Stomach (tissue), 9 donors: Measurements from ENCODE around the gene PLEKHA6. TPM values are rescaled to one million over a fixed set of nuclear protein-coding genes. Genes with fewer than 3 reads are reported as not detected.
"Not testable (repeated sequence)": the region's sequence is repeated elsewhere in the genome, so short reads cannot be mapped to it uniquely, and the experiment has no call there.

Experiments
- DNase-seq, 2 donors: peaks; one replicate each; pipeline versions ENCODE4 v3.0.0 to v3.0.0-alpha.2; 2013 to 2019
- H3K27ac ChIP-seq, 5 donors: fragments of 200-600 bp in 4 of 5; sonication (generic) in 4 of 5; one replicate each; pipeline ENCODE4 v1.5.1; 2013 to 2019; ENCODE audit warnings: mild to moderate bottlenecking in 1 of 5, moderate library complexity in 1 of 5
- H3K27me3 ChIP-seq, 3 donors: fragments of 200-600 bp; sonication (generic); one replicate each; pipeline ENCODE4 v1.5.1; 2017 to 2019; ENCODE audit warnings: mixed run types in 1 of 3
- H3K36me3 ChIP-seq, 4 donors: fragments of 200-600 bp; sonication (generic); 1 replicate in 3 of 4; 2 replicates in 1 of 4; pipeline ENCODE4 v1.5.1; 2016 to 2019
- H3K4me1 ChIP-seq, 4 donors: fragments of 200-600 bp; sonication (generic); one replicate each; pipeline ENCODE4 v1.5.1; 2016 to 2019
- H3K4me3 ChIP-seq, 4 donors: fragments of 200-600 bp; sonication (generic) in 3 of 4; one replicate each; pipeline ENCODE4 v1.5.1; 2016 to 2019; ENCODE audit warnings: mild to moderate bottlenecking in 1 of 4
- H3K9me3 ChIP-seq, 4 donors: fragments of 200-600 bp; sonication (generic); one replicate each; pipeline ENCODE4 v1.5.1; 2016 to 2019
- EP300 ChIP-seq: sonication (generic); formaldehyde crosslinking; IDR thresholded peaks from one replicate; pipeline ENCODE4 v1.6.1; 2017; ENCODE audit warnings: antibody characterized with exemption
- POLR2A ChIP-seq, 4 donors: fragments of 450-650 bp; IDR thresholded peaks; one replicate each; pipeline ENCODE4 v1.6.1; 2016; ENCODE audit warnings: antibody characterized with exemption in 4 of 4, control low read depth in 2 of 4, mild to moderate bottlenecking in 1 of 4, moderate library complexity in 1 of 4
- POLR2AphosphoS5 ChIP-seq, 3 donors: sonication (generic); formaldehyde crosslinking; IDR thresholded peaks; one replicate each; pipeline ENCODE4 v1.6.1; 2016; ENCODE audit warnings: antibody characterized with exemption in 3 of 3
- WGBS, 5 donors: extraction: QIAGEN DNeasy Blood & Tissue Kit in 3 of 5; methylation state at CpG; one replicate each; pipeline versions ENCODE4 v1.1.5 to v1.1.7; 2013 to 2018; 5-methylcytosine and 5-hydroxymethylcytosine counted together
- intact Hi-C: fragments of 100-400 bp; cut with DNase I; formaldehyde crosslinking; loops from one replicate; pipeline ENCODE4 v1.15.1; 2023; ENCODE audit warnings: low total_unique reads
- polyA plus RNA-seq, 3 donors: library from polyadenylated mRNA; stranded (reverse); fragments of 200-250 nt; gene quantifications; one replicate each; pipeline ENCODE4 v1.2.3, GENCODE V29; 2013
- total RNA-seq, 5 donors: library from RNA; depleted of rRNA; stranded (reverse); fragments of >200 nt; gene quantifications; one replicate each; pipeline versions ENCODE4 v1.1.0 to v1.2.3, GENCODE V29; 2014 to 2016
- TF ChIP-seq, protein P1 (sequence below), 7 experiments: fragments of 450-650 bp in 4 of 7; fragments of 200-600 bp in 3 of 7; sonication (generic) in 3 of 7; IDR thresholded peaks; one replicate each; pipeline ENCODE4 v1.5.1; 2016 to 2019; ENCODE audit warnings: antibody characterized with exemption in 7 of 7, control low read depth in 2 of 7, mild to moderate bottlenecking in 1 of 7
- donor health status: healthy with polysubstance abuse.
- donor health status: Bipolar disorder and iron deficiency.
- donor health status: healthy.

PLEKHA6 gene
- total and polyA plus RNA-seq, 8 donors, result 6.4 to 97.9 (median 34.8) TPM

GRCh38 chr1:204335085-204335484, 24.6 kb downstream of the PLEKHA6 start:
- intact Hi-C loops, result no loop called here
- Histone ChIP-seq H3K27ac (peak overlapping the region in 2 of 5 donors; percentile 6 to 9), H3K27me3 (no peaks in the 10 kb centered on the region), H3K36me3 (no peaks in the 10 kb centered on the region), H3K4me3 (no peak overlapping the region), H3K4me1 (peaks cover 9 to 55% (median 39%) of the 10 kb centered on the region in 4 donors), H3K9me3 (no peaks in the 10 kb centered on the region)
- TF ChIP-seq POLR2A (IDR thresholded peaks at IDR 0.05), result no peak
- no peak for TF ChIP-seq POLR2AphosphoS5 (IDR thresholded peaks at IDR 0.05)
- TF ChIP-seq EP300, result no peak
- TF ChIP-seq, protein P1, sequence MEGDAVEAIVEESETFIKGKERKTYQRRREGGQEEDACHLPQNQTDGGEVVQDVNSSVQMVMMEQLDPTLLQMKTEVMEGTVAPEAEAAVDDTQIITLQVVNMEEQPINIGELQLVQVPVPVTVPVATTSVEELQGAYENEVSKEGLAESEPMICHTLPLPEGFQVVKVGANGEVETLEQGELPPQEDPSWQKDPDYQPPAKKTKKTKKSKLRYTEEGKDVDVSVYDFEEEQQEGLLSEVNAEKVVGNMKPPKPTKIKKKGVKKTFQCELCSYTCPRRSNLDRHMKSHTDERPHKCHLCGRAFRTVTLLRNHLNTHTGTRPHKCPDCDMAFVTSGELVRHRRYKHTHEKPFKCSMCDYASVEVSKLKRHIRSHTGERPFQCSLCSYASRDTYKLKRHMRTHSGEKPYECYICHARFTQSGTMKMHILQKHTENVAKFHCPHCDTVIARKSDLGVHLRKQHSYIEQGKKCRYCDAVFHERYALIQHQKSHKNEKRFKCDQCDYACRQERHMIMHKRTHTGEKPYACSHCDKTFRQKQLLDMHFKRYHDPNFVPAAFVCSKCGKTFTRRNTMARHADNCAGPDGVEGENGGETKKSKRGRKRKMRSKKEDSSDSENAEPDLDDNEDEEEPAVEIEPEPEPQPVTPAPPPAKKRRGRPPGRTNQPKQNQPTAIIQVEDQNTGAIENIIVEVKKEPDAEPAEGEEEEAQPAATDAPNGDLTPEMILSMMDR (IDR thresholded peaks at IDR 0.05), result no peak
- peak in 1 of 2 donors; percentile 76 for DNase-seq
- 75 to 96% (median 83%) methylated on average over 1 of the region's 1 CpG for WGBS, 5 donors

DNA sequence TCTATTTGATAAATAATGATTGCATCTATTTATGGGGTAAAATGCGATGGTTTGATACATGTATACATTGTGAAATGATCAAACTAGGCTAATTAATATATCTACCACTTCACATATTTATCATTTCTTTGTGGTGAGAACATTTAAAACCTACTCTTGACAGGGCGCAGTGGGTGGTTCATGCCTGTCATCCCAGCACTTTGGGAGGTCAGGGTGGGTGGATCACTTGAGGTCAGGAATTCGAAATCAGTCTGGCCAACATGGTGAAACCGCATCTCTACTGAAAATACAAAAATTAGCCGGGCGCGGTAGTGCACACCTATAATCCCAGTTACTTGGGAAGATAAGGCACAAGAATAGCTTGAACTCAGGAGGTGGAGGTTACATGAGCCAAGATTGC, 25.3 kb downstream of the PLEKHA6 start:
- no peak overlapping the region for H3K27ac ChIP-seq
- TF ChIP-seq POLR2A (IDR thresholded peaks at IDR 0.05) (no peak), EP300 (no peak), POLR2AphosphoS5 (IDR thresholded peaks at IDR 0.05) (no peak)
- TF ChIP-seq, protein P1 (IDR thresholded peaks at IDR 0.05), result no peak
- H3K4me1 ChIP-seq, result peaks cover 9 to 52% (median 39%) of the 10 kb centered on the region in 4 donors

DNA sequence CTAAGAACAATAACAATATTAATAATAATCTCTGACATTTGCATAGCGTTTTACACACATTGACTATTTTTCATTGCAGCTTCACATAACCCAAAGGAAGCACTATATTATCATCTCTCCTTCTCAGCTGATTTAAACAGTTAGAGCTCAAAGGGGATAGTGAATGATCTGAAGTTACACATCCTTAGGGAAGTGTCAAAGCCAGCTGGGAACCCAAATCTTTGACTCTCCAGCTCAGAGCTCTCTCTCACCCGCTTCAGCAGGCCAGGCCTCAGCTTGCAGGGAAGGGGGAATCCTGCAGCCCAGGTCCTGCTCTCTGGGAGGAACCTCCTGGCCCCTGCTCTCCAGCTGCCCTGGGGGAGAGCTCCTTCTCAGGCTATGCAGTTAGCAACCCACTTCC, 26.3 kb downstream of the PLEKHA6 start:
- TF ChIP-seq POLR2AphosphoS5 (IDR thresholded peaks at IDR 0.05), result no peak
- TF ChIP-seq EP300, result no peak
- TF ChIP-seq, protein P1 (IDR thresholded peaks at IDR 0.05), result no peak
- no peak for TF ChIP-seq POLR2A (IDR thresholded peaks at IDR 0.05)
- Histone ChIP-seq H3K27me3 (no peaks in the 10 kb centered on the region), H3K4me3 (no peak overlapping the region), H3K9me3 (no peaks in the 10 kb centered on the region), H3K36me3 (no peaks in the 10 kb centered on the region), H3K4me1 (peaks cover 9 to 50% (median 38%) of the 10 kb centered on the region in 4 donors), H3K27ac (peak overlapping the region in 3 of 5 donors; percentile 84 to 87 (median 85))
- intact Hi-C loops, result no loop called here
- DNase-seq, result no peak
- 71 to 82% (median 73%) methylated on average over 2 of the region's 2 CpGs for WGBS, 5 donors

More for the DNA sequence above, 25.3 kb downstream of the PLEKHA6 start:
- Histone ChIP-seq H3K9me3 (no peaks in the 10 kb centered on the region), H3K4me3 (no peak overlapping the region), H3K36me3 (no peaks in the 10 kb centered on the region), H3K27me3 (no peaks in the 10 kb centered on the region)
- intact Hi-C loops, result no loop called here
- 50 to 72% (median 72%) methylated on average over 7 of the region's 7 CpGs for WGBS, 5 donors
- DNase-seq, result no peak

DNA sequence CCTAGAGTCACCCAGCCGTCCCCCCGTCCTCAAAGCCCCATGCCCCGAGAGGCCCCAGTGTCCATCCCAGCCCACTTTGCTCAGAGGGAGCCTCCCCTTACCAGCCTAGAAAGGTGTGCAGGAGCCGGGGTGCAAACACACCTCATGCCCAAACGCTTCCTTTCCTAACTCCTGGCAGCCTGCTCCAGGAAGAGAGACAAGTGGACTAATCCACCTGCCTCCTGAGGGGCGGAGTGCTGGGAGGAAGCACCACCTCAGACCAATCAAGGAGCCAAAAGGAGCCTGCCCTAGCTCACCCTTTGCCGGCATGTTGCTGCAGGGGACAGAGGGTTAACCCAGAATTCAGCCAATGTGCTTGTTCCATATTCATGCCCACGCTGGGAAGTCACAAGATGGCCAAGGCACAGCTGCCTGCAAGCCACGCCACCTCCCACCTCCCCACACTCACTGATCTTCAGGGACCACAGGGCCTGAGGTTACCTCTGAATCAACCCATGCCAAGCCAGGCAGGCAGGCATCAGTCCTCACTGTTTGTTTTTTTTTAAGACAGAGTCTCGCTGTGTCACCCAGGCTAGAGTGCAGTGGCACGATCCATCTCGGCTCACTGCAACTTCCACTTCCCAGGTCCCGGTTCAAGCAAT, 27.8 kb downstream of the PLEKHA6 start:
- peak overlapping the region; percentile 78 to 90 (median 85) for H3K27ac ChIP-seq
- no peaks in the 10 kb centered on the region for H3K27me3 ChIP-seq
- intact Hi-C loops, result no loop called here
- peak; percentile 57 to 61 for DNase-seq
- H3K36me3 ChIP-seq, result peaks cover 0 to 6% (median 0%) of the 10 kb centered on the region in 4 donors
- 38 to 75% (median 53%) methylated on average over 13 of the region's 13 CpGs for WGBS, 5 donors
- TF ChIP-seq POLR2AphosphoS5 (IDR thresholded peaks at IDR 0.05) (peak in 2 of 3 donors; percentile 51 to 60), EP300 (no peak)
- H3K4me3 ChIP-seq, result peak overlapping the region; percentile 19 to 35 (median 26)
- peaks cover 9 to 44% (median 42%) of the 10 kb centered on the region in 4 donors for H3K4me1 ChIP-seq
- no peaks in the 10 kb centered on the region for H3K9me3 ChIP-seq

DNA sequence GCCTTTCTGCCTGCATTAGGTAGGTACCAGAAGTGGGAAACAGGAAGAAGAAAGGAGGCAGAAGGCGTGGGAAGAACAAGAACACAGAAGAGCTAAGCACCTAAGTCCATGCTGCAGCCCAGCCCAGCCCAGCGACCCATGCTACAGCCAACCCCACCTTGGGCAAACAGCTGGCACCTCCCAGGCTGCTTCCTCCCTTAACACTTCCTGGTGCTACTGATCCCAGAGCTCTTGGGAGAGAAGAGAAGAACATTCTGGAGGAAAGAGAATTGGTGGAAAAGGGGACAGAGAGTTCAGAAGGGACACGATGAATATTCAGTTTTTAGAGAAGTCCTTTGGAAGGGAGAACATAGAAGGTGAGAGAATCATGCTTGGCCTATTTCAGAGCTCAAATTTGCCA, 28.5 kb downstream of the PLEKHA6 start:
- Histone ChIP-seq H3K4me3 (peak overlapping the region; percentile 24 to 35 (median 28)), H3K36me3 (peaks cover 0 to 7% (median 0%) of the 10 kb centered on the region in 4 donors), H3K4me1 (peaks cover 9 to 48% (median 42%) of the 10 kb centered on the region in 4 donors), H3K27me3 (no peaks in the 10 kb centered on the region), H3K27ac (peak overlapping the region; percentile 47 to 87 (median 84)), H3K9me3 (no peaks in the 10 kb centered on the region)
- TF ChIP-seq EP300, result no peak
- peak in 2 of 3 donors; percentile 71 to 80 for TF ChIP-seq POLR2AphosphoS5 (IDR thresholded peaks at IDR 0.05)
- TF ChIP-seq, protein P1 (IDR thresholded peaks at IDR 0.05), result no peak
- DNase-seq, result peak; percentile 88 to 89
- 34 to 69% (median 36%) methylated on average over 3 of the region's 3 CpGs for WGBS, 5 donors
- intact Hi-C loops, result no loop called here

DNA sequence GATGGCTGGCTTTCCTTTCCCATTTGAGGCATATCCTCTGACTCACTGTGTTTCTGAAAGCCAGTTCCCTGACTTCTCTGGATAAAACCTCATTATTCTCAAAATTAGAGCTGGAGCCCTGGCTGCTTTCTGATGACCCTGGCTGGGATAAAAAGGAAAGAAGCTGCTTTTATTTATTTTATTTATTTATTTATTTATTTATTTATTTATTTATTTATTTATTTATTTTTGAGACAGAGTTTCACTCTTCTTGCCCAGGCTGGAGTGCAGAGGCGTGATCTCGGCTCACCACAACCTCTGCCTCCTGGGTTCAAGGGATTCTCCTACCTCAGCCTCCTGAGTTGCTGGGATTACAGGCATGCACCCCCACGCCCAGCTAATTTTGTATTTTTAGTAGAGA, 31.9 kb downstream of the PLEKHA6 start:
- WGBS, 5 donors, result 93 to 100% (median 96%) methylated on average over 3 of the region's 3 CpGs
- Histone ChIP-seq H3K4me1 (peaks cover 9 to 35% (median 26%) of the 10 kb centered on the region in 4 donors), H3K27ac (peak overlapping the region in 1 of 5 donors; percentile 20)
- H3K27me3 ChIP-seq, DNase-seq, intact Hi-C loops, H3K4me3 ChIP-seq, H3K36me3 ChIP-seq, H3K9me3 ChIP-seq: not testable (repeated sequence)
